ENCODE measurements around the gene APMAP.

APMAP gene

GRCh38 chr20:24943196-24943595, 49.4 kb downstream of the APMAP start:
- Histone ChIP-seq H3K4me1 (ENCODE audit: control insufficient read depth, insufficient read depth, low read length) (no peaks in the 10 kb centered on the region), H3K36me3 (ENCODE audit: control insufficient read depth in 2 of 2, insufficient read depth in 1 of 2, low read length in 2 of 2) (no peaks in the 10 kb centered on the region), H3K27ac (ENCODE audit: extremely low read depth, low read depth, low read length) (no peak overlapping the region), H3K9me3 (ENCODE audit: control insufficient read depth, insufficient read depth, low read depth, low read length) (no peaks in the 10 kb centered on the region), H3K4me3 (ENCODE audit: low read depth, low read length) (no peak overlapping the region)
- CTCF ChIA-PET = no interaction called here
- TF ChIP-seq ZNF148 (tag by site-specific recombination; IDR thresholded peaks at IDR 0.05; ENCODE audit: borderline replicate concordance) (no peak), SP2 (tag by site-specific recombination; IDR thresholded peaks at IDR 0.05) (no peak), ZNF391 (tag by site-specific recombination; IDR thresholded peaks at IDR 0.05; ENCODE audit: borderline replicate concordance, low read depth) (no peak), TSHZ1 (tag by site-specific recombination; IDR thresholded peaks at IDR 0.05; ENCODE audit: borderline replicate concordance) (no peak), ZNF175 (tag by site-specific recombination; IDR thresholded peaks at IDR 0.05) (no peak), ZNF140 (tag by site-specific recombination; IDR thresholded peaks at IDR 0.05) (no peak), KLF1 (tag by site-specific recombination; IDR thresholded peaks at IDR 0.05) (no peak), ZNF629 (tag by site-specific recombination; IDR thresholded peaks at IDR 0.05) (no peak), HOXC10 (CRISPR knock-in tag; IDR thresholded peaks at IDR 0.05) (no peak), ZBTB48 (tag by site-specific recombination; IDR thresholded peaks at IDR 0.05) (no peak), ZNF335 (tag by site-specific recombination; conservative IDR thresholded peaks at IDR 0.05) (no peak), ZNF488 (tag by site-specific recombination; IDR thresholded peaks at IDR 0.05) (no peak)
- TF ChIP-seq, protein P1, sequence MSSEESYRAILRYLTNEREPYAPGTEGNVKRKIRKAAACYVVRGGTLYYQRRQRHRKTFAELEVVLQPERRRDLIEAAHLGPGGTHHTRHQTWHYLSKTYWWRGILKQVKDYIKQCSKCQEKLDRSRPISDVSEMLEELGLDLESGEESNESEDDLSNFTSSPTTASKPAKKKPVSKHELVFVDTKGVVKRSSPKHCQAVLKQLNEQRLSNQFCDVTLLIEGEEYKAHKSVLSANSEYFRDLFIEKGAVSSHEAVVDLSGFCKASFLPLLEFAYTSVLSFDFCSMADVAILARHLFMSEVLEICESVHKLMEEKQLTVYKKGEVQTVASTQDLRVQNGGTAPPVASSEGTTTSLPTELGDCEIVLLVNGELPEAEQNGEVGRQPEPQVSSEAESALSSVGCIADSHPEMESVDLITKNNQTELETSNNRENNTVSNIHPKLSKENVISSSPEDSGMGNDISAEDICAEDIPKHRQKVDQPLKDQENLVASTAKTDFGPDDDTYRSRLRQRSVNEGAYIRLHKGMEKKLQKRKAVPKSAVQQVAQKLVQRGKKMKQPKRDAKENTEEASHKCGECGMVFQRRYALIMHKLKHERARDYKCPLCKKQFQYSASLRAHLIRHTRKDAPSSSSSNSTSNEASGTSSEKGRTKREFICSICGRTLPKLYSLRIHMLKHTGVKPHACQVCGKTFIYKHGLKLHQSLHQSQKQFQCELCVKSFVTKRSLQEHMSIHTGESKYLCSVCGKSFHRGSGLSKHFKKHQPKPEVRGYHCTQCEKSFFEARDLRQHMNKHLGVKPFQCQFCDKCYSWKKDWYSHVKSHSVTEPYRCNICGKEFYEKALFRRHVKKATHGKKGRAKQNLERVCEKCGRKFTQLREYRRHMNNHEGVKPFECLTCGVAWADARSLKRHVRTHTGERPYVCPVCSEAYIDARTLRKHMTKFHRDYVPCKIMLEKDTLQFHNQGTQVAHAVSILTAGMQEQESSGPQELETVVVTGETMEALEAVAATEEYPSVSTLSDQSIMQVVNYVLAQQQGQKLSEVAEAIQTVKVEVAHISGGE (tag by site-specific recombination; conservative IDR thresholded peaks at IDR 0.05; ENCODE audit: low read depth) = no peak
- POLR2A ChIA-PET = no interaction called here

- Histone ChIP-seq H3K4me3 (ENCODE audit: low read depth, low read length) (no peak overlapping the region), H3K36me3 (ENCODE audit: control insufficient read depth in 2 of 2, insufficient read depth in 1 of 2, low read length in 2 of 2) (no peaks in the 10 kb centered on the region), H3K4me1 (ENCODE audit: control insufficient read depth, insufficient read depth, low read length) (no peaks in the 10 kb centered on the region), H3K27ac (ENCODE audit: extremely low read depth, low read depth, low read length) (no peak overlapping the region), H3K9me3 (ENCODE audit: control insufficient read depth, insufficient read depth, low read depth, low read length) (no peaks in the 10 kb centered on the region)
- ChIA-PET CTCF (no interaction called here), POLR2A (no interaction called here)
- TF ChIP-seq ZNF112 (tag by site-specific recombination; IDR thresholded peaks at IDR 0.05) (no peak), MZF1 (tag by site-specific recombination; IDR thresholded peaks at IDR 0.05; ENCODE audit: borderline replicate concordance) (no peak), ZNF843 (tag by site-specific recombination; IDR thresholded peaks at IDR 0.05) (no peak), ZNF664 (tag by site-specific recombination; IDR thresholded peaks at IDR 0.05) (no peak), HOXC10 (CRISPR knock-in tag; IDR thresholded peaks at IDR 0.05) (no peak), ZNF658 (tag by site-specific recombination; IDR thresholded peaks at IDR 0.05) (no peak), ZNF202 (tag by site-specific recombination; IDR thresholded peaks at IDR 0.05; ENCODE audit: borderline replicate concordance) (no peak)
- TF ChIP-seq, protein P2, sequence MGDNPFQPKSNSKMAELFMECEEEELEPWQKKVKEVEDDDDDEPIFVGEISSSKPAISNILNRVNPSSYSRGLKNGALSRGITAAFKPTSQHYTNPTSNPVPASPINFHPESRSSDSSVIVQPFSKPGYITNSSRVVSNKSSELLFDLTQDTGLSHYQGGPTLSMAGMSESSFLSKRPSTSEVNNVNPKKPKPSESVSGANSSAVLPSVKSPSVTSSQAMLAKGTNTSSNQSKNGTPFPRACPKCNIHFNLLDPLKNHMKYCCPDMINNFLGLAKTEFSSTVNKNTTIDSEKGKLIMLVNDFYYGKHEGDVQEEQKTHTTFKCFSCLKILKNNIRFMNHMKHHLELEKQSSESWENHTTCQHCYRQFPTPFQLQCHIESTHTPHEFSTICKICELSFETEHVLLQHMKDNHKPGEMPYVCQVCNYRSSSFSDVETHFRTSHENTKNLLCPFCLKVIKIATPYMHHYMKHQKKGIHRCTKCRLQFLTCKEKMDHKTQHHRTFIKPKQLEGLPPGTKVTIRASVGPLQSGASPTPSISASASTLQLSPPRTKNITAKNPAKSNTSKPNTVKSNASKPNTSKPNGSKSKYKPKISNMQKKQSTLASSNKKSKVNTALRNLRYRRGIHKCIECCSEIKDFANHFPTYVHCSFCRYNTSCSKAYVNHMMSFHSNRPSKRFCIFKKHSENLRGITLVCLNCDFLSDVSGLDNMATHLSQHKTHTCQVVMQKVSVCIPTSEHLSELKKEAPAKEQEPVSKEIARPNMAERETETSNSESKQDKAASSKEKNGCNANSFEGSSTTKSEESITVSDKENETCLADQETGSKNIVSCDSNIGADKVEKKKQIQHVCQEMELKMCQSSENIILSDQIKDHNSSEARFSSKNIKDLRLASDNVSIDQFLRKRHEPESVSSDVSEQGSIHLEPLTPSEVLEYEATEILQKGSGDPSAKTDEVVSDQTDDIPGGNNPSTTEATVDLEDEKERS (tag by site-specific recombination; IDR thresholded peaks at IDR 0.05) = no peak
Measured at GRCh38 chr20:24942679-24943078, 49.9 kb downstream of the APMAP start.

Measured in HEK293 (cell line).